Activated naive CD4-positive, alpha-beta T cell treated with anti-CD3 and anti-CD28 coated beads, Interleukin-2, amount 50 U/mL, for 16 hours (primary cell): ENCODE results near the gene ATP2B3.

Experiments
- DNase-seq: peaks from one replicate; pipeline ENCODE4 v3.0.0-alpha.2; 2020

ATP2B3 gene

GRCh38 chrX:153511784-153512500 is 5.5 kb upstream of the ATP2B3 start:
- DNase-seq, result no peak

DNA sequence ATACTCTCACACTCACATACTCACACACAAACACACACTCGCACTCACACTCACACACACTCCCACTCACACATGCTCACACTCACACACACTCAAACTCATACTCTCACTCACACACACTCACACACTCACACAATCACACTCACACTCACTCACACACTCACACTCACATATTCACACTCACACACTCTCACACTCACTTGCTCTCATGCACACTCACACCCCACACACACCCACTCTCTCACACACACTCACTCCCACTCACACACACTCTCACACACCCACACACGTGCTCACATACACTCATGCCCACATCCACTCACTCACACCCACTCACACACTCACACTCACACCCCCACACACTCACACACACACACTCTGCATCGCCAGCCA is 4.9 kb upstream of the ATP2B3 start:
- no peak for DNase-seq

GRCh38 chrX:153513265-153513664 is 4.2 kb upstream of the ATP2B3 start:
- no peak for DNase-seq

DNA sequence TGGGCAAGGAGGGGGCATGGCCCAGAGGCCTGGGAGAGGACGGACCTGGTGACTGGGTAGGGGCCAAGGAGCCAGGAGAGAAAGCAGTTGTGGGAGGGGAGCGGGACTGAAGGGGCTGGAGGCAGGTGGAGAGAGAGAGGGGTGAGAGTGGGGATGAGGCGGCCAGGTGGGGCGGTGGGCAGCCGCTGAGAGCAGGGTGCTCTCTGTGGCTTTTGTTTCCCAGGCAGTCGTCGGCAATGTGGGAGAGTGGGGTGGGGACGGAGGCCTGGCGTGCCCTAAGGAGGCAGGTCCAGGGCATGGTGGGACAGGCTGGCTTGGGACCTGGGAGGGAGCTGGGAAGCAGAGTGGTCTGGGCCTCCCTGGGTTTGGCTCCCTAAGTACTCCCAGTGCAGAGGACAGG is 3.2 kb upstream of the ATP2B3 start:
- DNase-seq, result no peak

DNA sequence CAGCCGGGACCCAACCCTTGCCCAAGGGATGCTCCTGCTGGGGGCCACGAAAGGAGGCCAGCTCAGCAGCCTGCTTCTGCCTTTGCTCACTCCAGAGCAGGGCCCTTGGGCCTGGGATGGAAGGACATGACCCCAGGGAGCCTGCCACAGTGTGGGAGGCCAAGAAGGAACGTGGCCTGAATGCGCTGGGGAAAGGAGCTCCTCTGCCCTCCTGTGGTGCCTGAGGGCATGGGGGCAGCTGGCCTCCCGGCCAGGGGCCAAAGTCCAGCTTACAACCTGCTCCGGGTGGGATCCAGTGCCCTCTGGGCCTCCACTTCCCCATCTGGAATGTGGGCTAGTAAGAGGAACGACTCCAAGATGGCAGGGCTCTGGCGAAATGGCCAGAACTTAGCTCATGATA is 2.0 kb upstream of the ATP2B3 start:
- no peak for DNase-seq

DNA sequence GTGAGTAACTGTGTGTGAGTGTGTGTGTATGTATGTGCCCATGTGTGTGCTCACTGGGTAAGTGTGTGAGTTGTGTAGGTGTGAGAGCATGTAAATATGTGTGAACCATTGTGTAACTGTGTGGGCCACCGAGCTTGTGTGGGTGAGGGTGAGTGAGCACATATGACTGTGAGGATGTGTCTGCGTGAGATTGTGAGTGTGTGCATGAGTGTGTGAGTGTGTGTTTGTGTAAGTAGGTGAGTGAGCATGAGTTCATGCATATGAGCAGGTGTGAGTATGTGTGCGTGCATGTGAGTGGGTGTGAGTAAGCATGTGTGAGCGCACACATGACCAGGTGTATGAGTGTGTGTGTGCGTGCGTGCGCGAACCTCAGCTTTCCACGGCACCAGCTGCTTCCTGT is 1.4 kb upstream of the ATP2B3 start:
- DNase-seq, result no peak

DNA sequence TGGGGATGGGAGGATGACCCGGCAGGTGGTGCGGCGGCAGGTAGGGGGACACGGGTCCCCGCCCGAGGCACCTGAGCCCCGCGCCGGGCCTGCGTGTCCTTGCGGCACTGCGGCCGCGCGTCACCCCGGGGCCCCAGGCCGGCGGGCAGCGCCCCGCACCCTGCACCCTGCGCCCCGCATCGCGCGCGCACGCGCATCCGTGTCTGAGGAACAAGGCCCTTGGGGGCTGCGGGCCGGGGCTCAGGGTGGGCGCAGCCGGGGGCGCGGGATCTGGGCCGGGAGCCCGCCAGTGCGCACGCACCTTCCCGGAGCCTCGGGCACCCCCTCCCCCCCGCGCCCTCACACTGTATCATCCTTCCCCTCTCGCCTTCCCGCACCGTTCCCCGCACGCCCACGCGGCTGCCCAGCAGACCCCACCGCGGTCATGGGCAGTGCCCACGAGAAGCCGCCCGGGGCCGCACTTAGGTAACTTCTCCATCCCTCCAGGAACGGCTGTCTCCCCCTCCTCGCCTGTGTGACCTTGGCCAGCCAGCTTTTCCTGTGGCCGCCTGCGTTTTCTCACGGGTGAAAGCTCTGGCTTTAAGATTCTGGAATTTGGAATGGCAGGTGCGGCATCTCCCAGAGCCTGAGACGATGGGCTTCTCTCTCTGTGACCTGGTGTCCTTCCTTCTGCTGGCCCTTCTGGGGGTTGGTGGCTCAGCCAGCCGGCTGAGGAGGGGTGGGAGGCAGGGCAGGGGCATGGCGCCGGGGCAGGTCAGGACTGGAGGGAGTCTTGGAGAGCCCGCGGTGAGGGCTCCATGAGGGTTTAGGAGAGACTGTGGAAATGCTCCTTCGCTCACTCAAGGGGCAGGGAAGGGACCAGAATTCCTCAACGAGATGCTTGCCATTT is 748 bp downstream of the ATP2B3 start:
- no peak for DNase-seq

DNA sequence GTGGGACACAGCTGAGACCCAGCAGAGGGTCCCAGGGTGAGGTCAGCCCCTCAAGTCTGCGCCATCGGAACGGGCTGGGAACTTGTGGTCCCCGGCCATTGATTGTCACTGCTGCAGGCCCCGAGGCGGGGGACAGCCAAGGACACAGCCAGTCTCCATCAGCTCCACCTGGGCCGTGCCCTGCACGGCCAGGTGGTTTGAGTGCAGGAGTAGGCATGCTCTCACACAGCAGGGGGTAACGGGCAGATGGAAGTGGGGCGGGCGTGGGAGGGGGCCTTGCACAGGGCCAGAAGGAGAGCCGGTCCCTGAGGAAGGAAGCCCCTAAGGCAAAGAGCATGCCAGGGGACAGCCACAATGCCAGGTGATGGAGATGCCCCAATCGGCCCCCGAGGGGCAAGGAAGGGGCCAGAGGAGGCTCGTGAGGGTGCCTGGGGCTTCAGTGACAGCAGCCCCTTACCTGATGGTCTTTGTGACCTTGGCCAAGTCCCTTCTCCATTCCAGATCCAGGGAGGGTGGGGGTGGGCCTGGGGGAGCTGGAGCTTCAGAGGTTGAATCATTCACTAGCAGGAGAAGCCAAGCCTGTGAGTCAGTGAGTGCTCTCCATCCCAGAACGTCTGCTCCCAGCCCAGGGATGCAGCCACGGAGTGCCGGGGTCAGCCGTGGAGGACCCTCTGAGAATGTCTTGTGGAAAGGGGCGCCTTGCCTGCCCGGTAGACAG is 2.3 kb downstream of the ATP2B3 start:
- DNase-seq, result no peak

GRCh38 chrX:153520287-153520917 is 3.0 kb downstream of the ATP2B3 start:
- no peak for DNase-seq

DNA sequence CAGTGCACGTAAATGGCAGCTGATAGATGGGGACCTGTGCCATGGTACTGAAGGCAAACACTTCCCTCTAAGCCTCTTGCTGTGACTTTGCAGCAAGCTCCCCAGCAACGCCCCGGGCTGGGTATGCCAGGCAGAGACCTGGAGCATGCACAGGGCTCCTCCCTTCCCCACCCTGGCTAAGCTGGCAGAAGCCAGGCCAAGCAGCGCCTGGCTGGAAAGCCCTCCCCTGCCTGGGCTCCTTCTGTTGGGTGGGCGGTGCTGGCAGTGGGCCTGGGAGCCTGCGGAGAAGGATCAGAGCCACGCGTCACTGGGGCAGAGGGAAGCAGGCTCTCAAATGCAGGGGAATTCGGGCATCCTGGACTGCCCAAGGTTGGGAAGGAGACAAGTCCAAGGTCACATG is 3.6 kb downstream of the ATP2B3 start:
- DNase-seq, result no peak

DNA sequence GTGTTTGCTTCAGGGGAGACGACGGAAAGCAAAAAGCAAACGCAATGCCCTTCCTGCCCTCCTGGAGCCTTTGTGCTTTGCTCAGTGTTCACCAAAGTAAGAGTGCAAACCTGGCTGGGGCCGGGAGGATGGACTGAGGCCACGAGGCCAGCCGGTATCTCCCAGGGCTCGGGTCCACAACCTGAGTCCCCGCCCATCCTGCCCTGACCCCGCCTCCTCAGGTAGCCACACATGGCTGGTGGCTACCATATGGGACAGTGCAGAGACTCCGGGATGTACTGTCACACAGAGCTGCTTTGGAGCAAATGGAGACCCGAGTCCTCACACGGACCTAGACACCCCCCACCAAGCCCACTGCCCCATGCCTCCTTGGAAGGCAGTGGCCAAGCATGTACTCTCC is 4.8 kb downstream of the ATP2B3 start:
- DNase-seq, result no peak

- DNase-seq, result no peak
Measured at GRCh38 chrX:153523269-153523668, 5.8 kb downstream of the ATP2B3 start.

DNA sequence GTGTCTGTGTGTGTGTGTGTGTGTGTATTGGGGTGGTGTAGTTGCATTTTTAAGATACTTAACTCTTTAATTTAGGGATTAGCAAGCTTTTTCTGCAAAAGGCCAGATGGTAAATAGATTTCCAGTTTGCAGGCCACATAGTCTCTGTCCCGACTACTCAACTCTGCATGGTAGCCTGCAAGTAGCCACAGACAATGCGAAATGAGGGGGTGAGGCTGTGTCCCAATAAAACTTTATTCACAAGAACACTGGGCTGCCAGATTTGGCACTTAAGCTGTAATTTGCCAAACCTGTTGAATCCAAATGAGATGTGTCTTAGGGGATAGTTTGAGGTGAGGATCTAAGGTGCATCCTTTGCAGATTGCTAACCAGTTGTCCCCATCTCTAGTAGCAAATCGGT is 6.8 kb downstream of the ATP2B3 start:
- DNase-seq, result no peak

GRCh38 chrX:153525451-153525850 is 8.0 kb downstream of the ATP2B3 start:
- no peak for DNase-seq

GRCh38 chrX:153526042-153526441 is 8.6 kb downstream of the ATP2B3 start:
- no peak for DNase-seq

DNA sequence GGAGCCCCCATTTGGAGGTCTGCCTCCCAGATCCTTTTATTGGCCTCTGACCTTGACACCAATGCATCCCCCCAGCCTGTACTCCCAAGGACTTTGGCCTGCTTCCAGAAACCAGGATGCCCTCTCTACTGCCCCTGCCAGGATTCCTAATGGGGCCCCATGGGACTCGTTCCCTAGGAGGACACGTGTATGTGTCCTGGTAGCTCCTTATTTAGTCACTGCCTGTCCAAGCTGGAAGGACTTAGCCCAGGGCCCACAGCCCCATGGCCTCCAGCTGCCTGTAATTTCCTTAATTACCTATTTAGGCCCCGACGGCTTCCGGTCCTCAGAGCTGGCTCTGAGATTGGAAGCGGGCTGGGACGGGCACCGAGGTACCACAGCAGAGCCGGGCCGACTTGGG is 9.4 kb downstream of the ATP2B3 start:
- no peak for DNase-seq

- no peak for DNase-seq
Measured at GRCh38 chrX:153527208-153527607, 9.8 kb downstream of the ATP2B3 start.

DNA sequence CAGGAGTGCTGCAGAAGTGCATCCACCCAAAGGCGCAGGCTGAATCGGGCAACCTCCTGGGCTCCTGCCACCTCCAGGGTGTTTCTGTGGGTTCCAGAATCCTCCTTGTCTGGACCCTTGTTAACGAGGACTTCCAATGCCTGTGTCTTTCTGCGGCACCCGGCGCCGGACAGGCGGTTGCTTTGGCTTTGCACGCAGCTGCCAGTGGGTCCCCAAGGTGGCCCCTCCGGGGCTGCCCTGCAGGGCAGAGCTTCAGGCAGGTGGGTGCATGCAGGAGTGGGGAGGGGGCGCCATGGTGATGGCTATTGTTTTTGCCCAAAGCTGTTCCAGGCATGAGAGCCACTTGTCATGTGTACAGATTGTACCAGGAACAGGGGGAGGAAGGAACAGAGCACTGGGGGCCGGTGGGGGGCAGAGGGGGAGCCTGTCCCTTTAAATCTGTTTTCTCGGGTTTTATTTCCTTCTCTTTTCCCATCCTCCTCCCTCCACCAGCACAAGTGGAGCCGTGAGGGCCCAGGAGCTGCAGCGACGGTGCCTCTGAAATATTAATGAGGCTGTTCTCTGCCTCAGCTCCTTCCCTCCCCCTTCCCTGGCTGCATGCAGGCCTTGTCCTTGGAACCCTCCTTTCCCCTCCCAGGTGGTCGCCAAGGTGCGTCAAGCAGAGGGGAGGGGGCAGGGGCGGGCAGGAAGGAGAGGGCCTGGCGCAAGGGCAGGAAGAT is 13.1 kb downstream of the ATP2B3 start:
- DNase-seq, result no peak

DNA sequence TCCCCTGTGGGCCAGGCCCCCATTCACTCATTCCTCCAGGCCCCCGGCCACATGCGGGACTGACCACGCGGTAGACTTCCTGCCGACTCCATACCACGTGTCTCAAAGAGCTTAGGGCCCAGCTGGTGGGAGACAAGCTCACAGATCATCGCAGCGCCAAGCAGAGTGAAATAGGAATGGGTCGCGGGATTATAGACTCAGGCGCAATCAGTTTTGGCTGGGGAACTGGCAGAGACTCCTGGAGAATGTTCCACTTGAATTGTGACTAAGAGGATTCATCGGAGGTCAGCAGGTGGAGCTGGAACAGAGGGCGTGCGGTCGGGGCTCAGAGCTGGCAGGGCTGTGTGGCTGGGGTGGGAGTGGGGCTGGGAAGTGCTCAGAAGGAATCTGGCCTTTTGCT is 15.6 kb downstream of the ATP2B3 start:
- no peak for DNase-seq

DNA sequence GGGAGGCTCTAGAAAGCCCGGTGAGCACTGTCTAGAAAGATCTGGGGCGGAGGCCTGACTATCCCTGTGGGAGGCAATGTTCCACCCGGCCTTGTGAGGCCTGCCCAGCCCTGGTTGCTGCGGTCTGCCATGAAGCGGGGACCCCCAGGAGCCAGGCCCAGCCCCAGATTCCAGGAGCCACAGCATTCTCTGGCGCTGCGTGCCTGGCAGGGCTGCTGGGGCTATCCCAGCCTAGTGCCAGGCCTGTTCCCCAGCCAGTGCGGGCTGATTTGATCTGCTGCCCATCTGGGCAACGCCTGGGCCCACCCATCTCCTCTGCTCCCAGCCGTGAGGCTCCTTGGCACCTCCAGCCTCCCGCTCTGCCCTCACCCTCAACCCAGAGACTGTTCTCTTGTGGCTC is 19.6 kb downstream of the ATP2B3 start:
- DNase-seq, result no peak

- no peak for DNase-seq
Measured at GRCh38 chrX:153537526-153538295, 20.3 kb downstream of the ATP2B3 start.

- DNase-seq, result no peak
Measured at GRCh38 chrX:153538424-153538823, 21.0 kb downstream of the ATP2B3 start.
